Measurements from ENCODE around the gene CEP72.

CEP72 gene

DNA sequence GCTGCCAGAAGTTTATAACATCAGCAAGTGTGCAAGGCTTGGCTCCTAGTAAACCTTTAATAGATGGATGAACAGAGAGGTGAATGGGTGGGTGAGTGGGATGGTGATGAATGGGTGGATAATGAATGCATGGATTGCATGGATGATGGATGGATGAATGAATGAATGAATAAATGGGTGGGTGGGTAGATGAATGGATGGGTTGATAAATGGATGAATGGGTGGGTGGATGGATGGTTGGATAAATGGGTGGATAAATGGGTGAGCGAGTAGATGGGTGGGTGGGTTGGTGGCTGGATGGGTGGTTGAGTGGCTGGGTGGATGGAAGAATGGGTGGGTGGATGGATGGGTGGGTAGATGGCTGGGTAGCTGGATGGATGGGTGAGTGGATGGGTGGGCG lies 28.5 kb upstream of the CEP72 start (continued):
- TF ChIP-seq, protein P1, sequence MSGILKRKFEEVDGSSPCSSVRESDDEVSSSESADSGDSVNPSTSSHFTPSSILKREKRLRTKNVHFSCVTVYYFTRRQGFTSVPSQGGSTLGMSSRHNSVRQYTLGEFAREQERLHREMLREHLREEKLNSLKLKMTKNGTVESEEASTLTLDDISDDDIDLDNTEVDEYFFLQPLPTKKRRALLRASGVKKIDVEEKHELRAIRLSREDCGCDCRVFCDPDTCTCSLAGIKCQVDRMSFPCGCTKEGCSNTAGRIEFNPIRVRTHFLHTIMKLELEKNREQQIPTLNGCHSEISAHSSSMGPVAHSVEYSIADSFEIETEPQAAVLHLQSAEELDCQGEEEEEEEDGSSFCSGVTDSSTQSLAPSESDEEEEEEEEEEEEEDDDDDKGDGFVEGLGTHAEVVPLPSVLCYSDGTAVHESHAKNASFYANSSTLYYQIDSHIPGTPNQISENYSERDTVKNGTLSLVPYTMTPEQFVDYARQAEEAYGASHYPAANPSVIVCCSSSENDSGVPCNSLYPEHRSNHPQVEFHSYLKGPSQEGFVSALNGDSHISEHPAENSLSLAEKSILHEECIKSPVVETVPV (CRISPR knock-in tag; IDR thresholded peaks at IDR 0.05) = no peak
- TF ChIP-seq RARB (CRISPR knock-in tag; IDR thresholded peaks at IDR 0.05) = no peak
- TF ChIP-seq ZNF70 (CRISPR knock-in tag; IDR thresholded peaks at IDR 0.05) = no peak
- TF ChIP-seq, protein P2, sequence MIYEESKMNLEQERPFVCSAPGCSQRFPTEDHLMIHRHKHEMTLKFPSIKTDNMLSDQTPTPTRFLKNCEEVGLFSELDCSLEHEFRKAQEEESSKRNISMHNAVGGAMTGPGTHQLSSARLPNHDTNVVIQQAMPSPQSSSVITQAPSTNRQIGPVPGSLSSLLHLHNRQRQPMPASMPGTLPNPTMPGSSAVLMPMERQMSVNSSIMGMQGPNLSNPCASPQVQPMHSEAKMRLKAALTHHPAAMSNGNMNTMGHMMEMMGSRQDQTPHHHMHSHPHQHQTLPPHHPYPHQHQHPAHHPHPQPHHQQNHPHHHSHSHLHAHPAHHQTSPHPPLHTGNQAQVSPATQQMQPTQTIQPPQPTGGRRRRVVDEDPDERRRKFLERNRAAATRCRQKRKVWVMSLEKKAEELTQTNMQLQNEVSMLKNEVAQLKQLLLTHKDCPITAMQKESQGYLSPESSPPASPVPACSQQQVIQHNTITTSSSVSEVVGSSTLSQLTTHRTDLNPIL (CRISPR knock-in tag; IDR thresholded peaks at IDR 0.05; ENCODE audit: low read depth) = no peak
- TF ChIP-seq ESRRG (CRISPR knock-in tag; IDR thresholded peaks at IDR 0.05) = no peak

DNA sequence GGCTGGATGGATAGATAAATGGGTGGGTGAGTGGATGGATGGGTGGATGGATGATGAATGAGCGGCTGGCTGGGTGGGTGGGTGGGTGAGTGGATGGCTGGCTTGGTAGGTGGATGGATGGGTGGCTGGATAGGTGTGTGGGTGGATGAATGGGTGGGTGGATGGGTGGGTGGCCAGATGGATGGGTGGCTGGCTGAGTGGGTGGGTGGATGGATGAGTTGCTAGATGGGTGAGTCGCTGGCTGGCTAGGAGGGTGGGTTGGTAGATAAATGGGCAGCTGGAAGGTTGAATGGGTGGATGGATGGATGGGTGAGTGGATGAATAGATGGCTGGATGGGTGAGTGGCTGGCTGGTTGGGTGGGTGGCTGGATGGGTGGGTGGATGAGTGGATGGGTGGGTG lies 27.9 kb upstream of the CEP72 start:
- TF ChIP-seq OSR1 (CRISPR knock-in tag; IDR thresholded peaks at IDR 0.05) (no peak), ARNTL (CRISPR knock-in tag; IDR thresholded peaks at IDR 0.05; ENCODE audit: borderline replicate concordance, low read depth) (no peak), ZNF70 (CRISPR knock-in tag; IDR thresholded peaks at IDR 0.05) (no peak)
- TF ChIP-seq, protein P3, sequence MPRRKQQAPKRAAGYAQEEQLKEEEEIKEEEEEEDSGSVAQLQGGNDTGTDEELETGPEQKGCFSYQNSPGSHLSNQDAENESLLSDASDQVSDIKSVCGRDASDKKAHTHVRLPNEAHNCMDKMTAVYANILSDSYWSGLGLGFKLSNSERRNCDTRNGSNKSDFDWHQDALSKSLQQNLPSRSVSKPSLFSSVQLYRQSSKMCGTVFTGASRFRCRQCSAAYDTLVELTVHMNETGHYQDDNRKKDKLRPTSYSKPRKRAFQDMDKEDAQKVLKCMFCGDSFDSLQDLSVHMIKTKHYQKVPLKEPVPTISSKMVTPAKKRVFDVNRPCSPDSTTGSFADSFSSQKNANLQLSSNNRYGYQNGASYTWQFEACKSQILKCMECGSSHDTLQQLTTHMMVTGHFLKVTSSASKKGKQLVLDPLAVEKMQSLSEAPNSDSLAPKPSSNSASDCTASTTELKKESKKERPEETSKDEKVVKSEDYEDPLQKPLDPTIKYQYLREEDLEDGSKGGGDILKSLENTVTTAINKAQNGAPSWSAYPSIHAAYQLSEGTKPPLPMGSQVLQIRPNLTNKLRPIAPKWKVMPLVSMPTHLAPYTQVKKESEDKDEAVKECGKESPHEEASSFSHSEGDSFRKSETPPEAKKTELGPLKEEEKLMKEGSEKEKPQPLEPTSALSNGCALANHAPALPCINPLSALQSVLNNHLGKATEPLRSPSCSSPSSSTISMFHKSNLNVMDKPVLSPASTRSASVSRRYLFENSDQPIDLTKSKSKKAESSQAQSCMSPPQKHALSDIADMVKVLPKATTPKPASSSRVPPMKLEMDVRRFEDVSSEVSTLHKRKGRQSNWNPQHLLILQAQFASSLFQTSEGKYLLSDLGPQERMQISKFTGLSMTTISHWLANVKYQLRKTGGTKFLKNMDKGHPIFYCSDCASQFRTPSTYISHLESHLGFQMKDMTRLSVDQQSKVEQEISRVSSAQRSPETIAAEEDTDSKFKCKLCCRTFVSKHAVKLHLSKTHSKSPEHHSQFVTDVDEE (CRISPR knock-in tag; IDR thresholded peaks at IDR 0.05) = no peak

GRCh38 chr5:584846-585245 lies 27.3 kb upstream of the CEP72 start:
- TF ChIP-seq ZNF70 (CRISPR knock-in tag; IDR thresholded peaks at IDR 0.05) = no peak
- no peak for TF ChIP-seq ZFP3 (CRISPR knock-in tag; IDR thresholded peaks at IDR 0.05)
- no peak for TF ChIP-seq ZFP30 (CRISPR knock-in tag; IDR thresholded peaks at IDR 0.05)
- TF ChIP-seq ZNF565 (CRISPR knock-in tag; conservative IDR thresholded peaks at IDR 0.05; ENCODE audit: low read depth) = no peak
- TF ChIP-seq ISL1 (CRISPR knock-in tag; IDR thresholded peaks at IDR 0.05) = no peak
- no peak for TF ChIP-seq TCF4 (CRISPR knock-in tag; IDR thresholded peaks at IDR 0.05; ENCODE audit: borderline replicate concordance)
- TF ChIP-seq, protein P1 (CRISPR knock-in tag; IDR thresholded peaks at IDR 0.05) = no peak
- TF ChIP-seq ARNTL (CRISPR knock-in tag; IDR thresholded peaks at IDR 0.05; ENCODE audit: borderline replicate concordance, low read depth) = no peak
- TF ChIP-seq, protein P3 (CRISPR knock-in tag; IDR thresholded peaks at IDR 0.05) = no peak
- no peak for TF ChIP-seq BACH2 (CRISPR knock-in tag; IDR thresholded peaks at IDR 0.05; ENCODE audit: borderline replicate concordance)
- TF ChIP-seq PPARA (CRISPR knock-in tag; IDR thresholded peaks at IDR 0.05; ENCODE audit: borderline replicate concordance) = no peak
- no peak for ATAC-seq

More for the DNA sequence above, 27.9 kb upstream of the CEP72 start:
- no peak for ATAC-seq

DNA sequence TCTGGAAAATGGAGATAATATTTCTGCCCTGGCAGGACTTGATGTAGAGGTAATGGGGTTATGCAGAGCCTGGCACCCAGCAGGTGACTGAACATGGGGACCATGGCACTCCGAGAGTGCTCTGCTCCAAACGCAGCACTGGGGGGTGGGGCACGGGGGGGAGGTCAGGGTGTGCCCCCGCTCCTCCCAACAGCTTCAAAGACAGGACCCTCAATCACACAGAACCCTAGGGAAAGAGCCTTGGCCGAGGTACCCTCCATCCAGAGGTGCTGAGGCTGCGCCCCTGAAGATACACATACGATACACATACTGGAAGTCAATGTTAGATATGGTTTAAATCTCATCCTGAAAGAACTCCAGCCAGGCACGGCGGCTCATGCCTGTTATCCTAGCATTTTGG lies 26.6 kb upstream of the CEP72 start:
- TF ChIP-seq ZNF70 (CRISPR knock-in tag; IDR thresholded peaks at IDR 0.05) (no peak), ESRRG (CRISPR knock-in tag; IDR thresholded peaks at IDR 0.05) (no peak), TOX (CRISPR knock-in tag; IDR thresholded peaks at IDR 0.05; ENCODE audit: borderline replicate concordance) (no peak), GLIS3 (CRISPR knock-in tag; IDR thresholded peaks at IDR 0.05) (no peak)
- TF ChIP-seq, protein P2 (CRISPR knock-in tag; IDR thresholded peaks at IDR 0.05; ENCODE audit: low read depth) = no peak
- no peak for ATAC-seq

Measured in SK-N-SH treated with all-trans-retinoic acid at 6 μM for 48 hours (cell line).